RCC 7860 (cell line): ENCODE results near the gene FBXO47.
"Not testable (repeated sequence)": the region's sequence is repeated elsewhere in the genome, so short reads cannot be mapped to it uniquely, and the experiment has no call there.

Experiments
- DNase-seq: peaks from one replicate; pipeline ENCODE4 v3.0.0-alpha.2; 2015; ENCODE audit warnings: low spot score
- FAIRE-seq: peaks from 2 replicates; lab custom pipeline; 2012; peaks lifted over from hg19 to GRCh38; lab: Jason Lieb, UNC

Gene FBXO47

DNA sequence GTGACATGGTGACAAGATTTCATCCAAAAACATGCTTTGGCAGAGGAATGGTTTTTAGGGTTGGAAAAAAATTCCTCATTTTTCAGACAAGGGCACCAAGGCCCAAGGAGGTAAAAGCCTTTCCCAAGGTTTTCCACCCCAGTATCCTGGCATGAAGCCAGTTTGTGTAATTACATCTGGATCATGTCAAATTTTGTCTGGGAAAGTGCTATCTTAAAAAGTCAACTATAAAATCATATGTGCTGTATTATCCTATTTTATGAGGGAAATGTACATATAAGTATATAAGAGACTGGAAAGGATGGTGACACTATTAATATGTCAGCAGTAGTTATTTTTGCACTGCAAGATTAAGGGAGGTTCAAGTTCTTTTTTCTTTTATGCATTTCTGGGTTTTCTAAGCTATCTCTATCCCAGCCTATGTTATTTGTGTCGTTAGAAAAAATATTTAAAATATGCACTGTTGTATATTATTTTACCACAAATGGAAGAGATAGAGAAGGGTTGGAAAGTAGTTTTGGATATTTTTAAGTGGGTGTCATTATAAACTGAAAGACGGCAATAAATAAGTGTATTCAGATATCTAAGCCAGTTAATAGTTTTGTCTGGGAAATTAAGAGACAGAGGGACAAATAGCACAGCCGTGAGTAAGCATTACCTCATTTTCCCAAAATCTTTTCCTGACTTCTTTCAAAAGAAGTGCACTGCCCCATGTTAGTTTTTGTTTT, 13.5 kb upstream of the FBXO47 start:
- DNase-seq = no peak
- no peak for FAIRE-seq

DNA sequence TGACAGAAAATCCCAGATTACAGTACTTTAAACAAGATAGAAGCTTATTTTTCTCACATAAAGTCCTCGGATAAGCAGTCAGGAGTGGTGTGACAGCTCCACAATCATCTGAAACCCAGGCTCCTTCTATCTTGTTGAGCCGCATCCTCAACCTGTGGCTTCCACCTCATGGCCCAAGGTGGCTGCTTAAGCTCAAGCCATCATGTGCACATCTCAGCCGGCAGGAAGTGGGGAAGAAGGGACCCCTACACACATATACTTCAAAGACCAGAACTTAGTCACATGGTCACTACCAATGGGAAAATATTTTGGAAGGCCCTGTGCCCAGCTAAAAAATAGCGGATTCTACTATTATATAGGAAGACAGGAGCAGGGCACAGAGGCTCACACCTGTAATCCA, 11.0 kb upstream of the FBXO47 start:
- no peak for DNase-seq
- no peak for FAIRE-seq

- peak; percentile 33 for DNase-seq
- FAIRE-seq = not testable (repeated sequence)
These were observed 9.0 kb upstream of the FBXO47 start for GRCh38 chr17:38976187-38976551.

DNA sequence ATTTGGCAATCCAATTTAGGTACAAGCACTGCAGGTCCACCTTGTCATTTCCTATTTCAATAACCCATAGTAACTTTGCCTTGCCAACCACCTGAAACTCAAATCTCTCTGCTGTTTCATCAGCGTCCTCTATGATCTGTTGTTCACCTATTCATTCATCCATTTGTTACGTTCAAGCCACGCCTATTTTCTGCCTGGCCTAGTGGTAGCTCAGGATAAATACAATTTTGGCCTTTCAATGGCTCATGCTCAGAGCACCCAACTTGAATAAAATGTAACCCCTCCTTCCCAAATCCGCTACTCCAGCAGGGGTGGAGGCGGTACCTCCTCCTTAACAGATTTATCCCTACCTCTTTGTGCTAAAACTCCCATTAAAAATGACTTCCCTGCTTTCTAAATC, 3.6 kb upstream of the FBXO47 start:
- DNase-seq (no peak), FAIRE-seq (no peak)

GRCh38 chr17:38970128-38970527, 2.9 kb upstream of the FBXO47 start:
- DNase-seq (no peak), FAIRE-seq (no peak)

GRCh38 chr17:38969281-38969680, 2.1 kb upstream of the FBXO47 start:
- DNase-seq (no peak), FAIRE-seq (no peak)

DNA sequence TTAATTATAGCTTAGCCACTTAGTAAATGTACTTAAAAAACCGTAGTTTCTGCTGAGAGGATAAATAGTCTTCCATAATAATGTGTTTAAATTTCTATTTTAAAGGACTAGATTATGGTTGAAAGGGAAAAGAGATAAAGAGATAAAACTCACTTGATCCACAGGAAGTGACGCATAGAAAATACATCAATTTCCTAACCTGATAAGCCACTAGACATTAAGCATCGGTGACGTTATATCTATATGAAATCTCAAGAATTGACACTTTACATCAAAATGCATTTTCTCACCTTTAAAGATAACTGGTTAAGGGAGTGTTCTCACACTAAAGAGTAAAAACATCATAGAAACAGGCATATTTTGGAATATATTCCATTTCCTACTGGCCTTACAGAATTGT, 5.8 kb downstream of the FBXO47 start:
- no peak for DNase-seq
- FAIRE-seq = no peak

GRCh38 chr17:38960402-38960801, 6.8 kb downstream of the FBXO47 start:
- DNase-seq = no peak
- no peak for FAIRE-seq

- FAIRE-seq = no peak
- DNase-seq = no peak
These were observed 7.7 kb downstream of the FBXO47 start for GRCh38 chr17:38959508-38959907.

DNA sequence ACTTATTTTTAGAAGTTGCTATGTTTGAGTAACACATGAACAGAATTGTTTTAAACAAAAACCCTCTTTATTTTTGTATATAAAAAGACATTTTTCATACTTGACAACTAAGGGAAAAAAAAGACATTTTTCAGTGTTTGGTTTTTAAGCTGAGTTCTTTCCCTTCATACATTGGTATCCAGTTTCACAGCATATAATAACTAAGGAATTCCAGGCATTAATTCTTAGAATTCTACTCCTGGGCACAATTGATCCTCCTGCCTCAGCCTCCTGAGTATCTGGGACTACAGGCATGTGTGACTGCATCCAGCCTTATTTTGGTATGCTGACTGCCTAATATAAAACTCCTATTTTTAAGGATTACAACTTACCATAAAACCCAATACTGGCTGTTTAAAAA, 8.4 kb downstream of the FBXO47 start:
- no peak for DNase-seq
- peak; percentile 30 for FAIRE-seq

DNA sequence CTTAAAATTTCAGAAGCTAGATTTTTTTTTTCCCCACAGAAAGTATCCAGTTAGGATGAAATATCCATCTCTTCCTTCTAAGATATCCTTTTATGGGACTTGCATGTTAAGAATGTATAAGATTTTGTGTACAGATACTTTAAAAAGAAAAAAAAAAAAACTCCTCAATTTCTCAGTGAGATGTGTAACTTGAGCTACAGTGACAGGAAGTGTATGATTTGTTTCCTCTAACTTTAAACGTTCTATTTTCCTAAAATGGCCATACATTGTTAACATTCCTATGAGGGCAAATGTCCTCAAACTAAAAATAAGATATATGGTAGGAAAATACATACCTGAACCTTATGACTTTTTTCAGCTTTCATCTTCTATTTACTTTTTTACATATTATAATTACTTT, 8.9 kb downstream of the FBXO47 start:
- FAIRE-seq (no peak), DNase-seq (no peak)

DNA sequence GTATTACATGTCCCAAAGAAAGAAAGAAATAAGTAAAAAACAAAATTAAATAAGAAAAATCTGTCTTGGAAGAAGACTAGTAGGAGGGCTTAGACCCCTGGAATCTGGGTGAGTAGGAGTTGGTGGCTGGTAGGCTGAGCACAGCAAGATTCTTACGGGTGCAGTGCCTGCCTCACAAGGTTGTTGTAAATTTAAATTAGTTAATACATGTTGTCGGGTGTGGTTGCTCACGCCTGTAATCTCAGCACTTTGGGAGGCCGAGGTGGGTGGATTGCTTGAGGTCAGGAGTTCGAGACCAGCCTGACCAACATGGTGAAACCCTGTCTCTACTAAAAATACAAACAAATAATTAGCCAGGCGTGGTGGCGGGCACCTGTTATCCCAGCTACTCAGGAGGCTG, 13.4 kb downstream of the FBXO47 start:
- not testable (repeated sequence) for FAIRE-seq, DNase-seq

GRCh38 chr17:38947189-38947588, 20.0 kb downstream of the FBXO47 start:
- DNase-seq (no peak), FAIRE-seq (no peak)

GRCh38 chr17:38943607-38944006, 23.6 kb downstream of the FBXO47 start:
- FAIRE-seq = no peak

GRCh38 chr17:38942696-38943334, 24.4 kb downstream of the FBXO47 start:
- no peak for FAIRE-seq
- no peak for DNase-seq

More at GRCh38 chr17:38943607-38944006, 23.6 kb downstream of the FBXO47 start:
- DNase-seq = no peak

GRCh38 chr17:38940404-38940803, 26.8 kb downstream of the FBXO47 start:
- FAIRE-seq = no peak
- no peak for DNase-seq

- no peak for DNase-seq
- no peak for FAIRE-seq
These were observed 27.2 kb downstream of the FBXO47 start for GRCh38 chr17:38939987-38940386.

DNA sequence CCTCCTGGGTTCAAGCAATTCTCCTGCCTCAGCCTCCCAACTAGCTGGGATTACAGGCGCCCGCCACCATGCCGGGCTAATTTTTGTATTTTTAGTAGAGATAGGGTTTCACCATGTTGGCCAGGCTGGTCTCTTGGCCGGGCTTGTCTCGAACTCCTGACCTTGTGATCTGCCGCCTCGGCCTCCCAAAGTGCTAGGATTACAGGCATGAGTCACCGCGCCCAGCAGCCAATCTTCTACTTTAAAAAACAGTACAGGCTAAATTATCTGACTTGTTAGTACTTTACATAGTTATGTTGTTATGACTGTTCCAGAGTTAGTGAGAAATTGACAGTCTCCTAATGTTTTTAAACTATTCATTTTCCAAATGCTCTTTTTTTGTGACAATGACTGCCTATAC, 33.2 kb downstream of the FBXO47 start:
- not testable (repeated sequence) for DNase-seq

DNA sequence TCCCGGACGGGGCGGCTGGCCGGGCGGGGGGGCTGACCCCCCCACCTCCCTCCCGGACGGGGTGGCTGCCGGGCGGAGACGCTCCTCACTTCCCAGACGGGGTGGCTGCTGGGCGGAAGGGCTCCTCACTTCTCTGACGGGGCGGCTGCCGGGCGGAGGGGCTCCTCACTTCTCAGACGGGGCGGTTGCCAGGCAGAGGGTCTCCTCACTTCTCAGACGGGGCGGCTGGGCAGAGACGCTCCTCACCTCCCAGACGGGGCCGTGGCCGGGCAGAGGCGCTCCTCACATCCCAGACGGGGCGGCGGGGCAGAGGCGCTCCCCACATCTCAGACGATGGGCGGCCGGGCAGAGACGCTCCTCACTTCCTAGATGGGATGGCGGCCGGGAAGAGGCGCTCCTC, 36.4 kb downstream of the FBXO47 start:
- FAIRE-seq, DNase-seq: not testable (repeated sequence)

More for the DNA sequence above, 33.2 kb downstream of the FBXO47 start:
- FAIRE-seq = not testable (repeated sequence)

DNA sequence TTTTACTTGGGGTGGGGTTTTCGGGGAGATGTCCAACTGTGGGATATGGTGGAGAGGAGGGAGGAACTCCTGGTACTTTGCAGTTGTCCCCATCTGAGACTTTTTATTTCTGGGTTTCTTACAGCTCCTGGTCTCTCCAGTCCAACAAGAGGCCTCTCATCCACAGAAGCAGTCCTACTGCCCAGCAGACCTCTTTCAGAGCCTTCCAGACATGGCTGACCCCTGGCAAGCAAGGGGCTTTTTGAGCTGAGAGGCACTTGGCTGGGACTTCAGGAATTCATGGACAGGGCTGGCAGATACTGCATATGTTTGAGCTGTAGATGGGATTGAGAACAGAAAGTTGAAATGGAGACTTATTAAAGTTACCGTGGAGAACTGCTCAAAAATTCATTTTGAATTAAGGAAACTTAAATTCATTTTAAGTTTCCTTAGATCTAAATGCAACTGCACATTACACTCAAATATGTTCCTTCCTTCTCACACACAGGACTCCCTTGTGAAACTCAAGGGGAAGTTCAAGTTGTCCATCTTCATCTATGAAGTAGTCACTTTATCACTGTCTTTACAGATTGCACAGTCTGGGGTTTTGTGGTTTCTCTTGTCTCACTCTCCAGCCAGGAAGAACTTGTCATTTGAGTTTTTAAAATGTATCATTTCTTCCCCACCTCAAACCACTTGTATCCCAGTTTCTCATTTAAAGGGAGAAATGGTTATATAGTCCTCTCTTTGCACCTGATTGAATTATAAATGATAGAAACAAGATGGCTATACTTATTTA, 40.7 kb downstream of the FBXO47 start:
- FAIRE-seq (no peak), DNase-seq (no peak)

DNA sequence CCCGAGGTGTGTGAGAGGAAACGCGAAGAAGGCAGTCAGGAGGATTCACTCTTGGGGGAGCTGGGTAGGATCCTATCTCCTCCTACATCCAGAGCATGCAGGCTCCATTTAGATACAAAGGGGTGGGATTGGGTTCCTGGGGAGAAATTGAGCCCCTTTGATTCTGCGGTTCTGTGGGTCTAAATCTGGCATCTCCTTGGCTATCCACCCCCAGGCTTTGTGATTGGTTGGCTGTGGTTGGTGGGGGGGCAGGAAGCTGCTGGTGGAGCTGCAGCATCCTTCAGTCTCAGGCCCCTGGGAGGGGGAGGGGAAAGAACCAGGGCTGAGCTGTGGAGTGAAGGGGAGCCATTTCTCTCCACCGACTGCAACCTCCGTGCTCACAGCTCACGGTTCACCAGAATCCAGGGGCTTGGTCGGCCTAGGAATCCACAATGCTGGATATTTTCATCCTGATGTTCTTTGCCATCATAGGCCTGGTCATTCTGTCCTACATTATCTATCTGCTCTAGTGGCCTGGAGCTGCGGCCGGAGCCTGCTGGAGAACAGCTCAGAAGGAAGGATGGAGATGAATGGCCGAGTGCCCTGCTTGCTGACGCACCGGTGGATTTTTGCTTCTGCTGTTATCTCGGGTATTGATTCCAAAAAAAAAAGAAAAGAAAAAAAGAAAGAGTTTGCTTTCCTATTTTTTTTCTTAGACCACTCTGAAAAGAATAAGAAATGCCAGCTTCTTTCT, 41.8 kb downstream of the FBXO47 start, which contains the start of gene LASP1NB:
Gene LASP1NB (plus strand): TSS at position 352 of the 733 bp plus-strand sequence.
- no peak for DNase-seq
- no peak for FAIRE-seq
